HPDE6-E6E7 (cell line): ENCODE measurements around the gene IDI2.
"Not testable (repeated sequence)": the region's sequence is repeated elsewhere in the genome, so short reads cannot be mapped to it uniquely, and the experiment has no call there.

ENCODE experiments used
- DNase-seq: peaks from one replicate; pipeline ENCODE4 v3.0.0; 2011; ENCODE audit warnings: missing footprints; ENCODE audit errors: extremely low spot score

IDI2 gene

GRCh38 chr10:1025683-1026082 is at the start of gene IDI2:
Gene IDI2 (minus strand): TSS chr10:1025859. CDS start chr10:1024723, 1,136 bp downstream.
- DNase-seq: no peak

GRCh38 chr10:1074748-1075308 is 49.2 kb upstream of the IDI2 start:
- DNase-seq: no peak

GRCh38 chr10:1074052-1074747 is 48.5 kb upstream of the IDI2 start:
- no peak for DNase-seq

- DNase-seq: no peak
Measured at GRCh38 chr10:1070919-1071318, 45.3 kb upstream of the IDI2 start.

GRCh38 chr10:1068380-1069361 is 43.0 kb upstream of the IDI2 start:
- DNase-seq: no peak

- DNase-seq: not testable (repeated sequence)
Measured at GRCh38 chr10:1066734-1067133, 41.1 kb upstream of the IDI2 start.

GRCh38 chr10:1064964-1065247 is 39.2 kb upstream of the IDI2 start:
- no peak for DNase-seq

GRCh38 chr10:1063232-1063865 is 37.7 kb upstream of the IDI2 start:
- DNase-seq: no peak

- no peak for DNase-seq
Measured at GRCh38 chr10:1061930-1062774, 36.5 kb upstream of the IDI2 start.

GRCh38 chr10:1059902-1060301 is 34.2 kb upstream of the IDI2 start:
- no peak for DNase-seq

- DNase-seq: no peak
Measured at GRCh38 chr10:1058017-1058416, 32.4 kb upstream of the IDI2 start.

GRCh38 chr10:1057106-1057657 is 31.5 kb upstream of the IDI2 start:
- DNase-seq: no peak

- DNase-seq: no peak
Measured at GRCh38 chr10:1056326-1057105, 30.9 kb upstream of the IDI2 start, which contains the start of gene WDR37. Gene WDR37 (plus strand): TSS chr10:1056385. CDS start chr10:1072156, 15,771 bp downstream.

- no peak for DNase-seq
Measured at GRCh38 chr10:1054684-1055083, 29.0 kb upstream of the IDI2 start.

GRCh38 chr10:1050554-1050953 is 24.9 kb upstream of the IDI2 start:
- DNase-seq: no peak

- no peak for DNase-seq
Measured at GRCh38 chr10:1050145-1050544, 24.5 kb upstream of the IDI2 start.

- DNase-seq: no peak
Measured at GRCh38 chr10:1049425-1049958, 23.8 kb upstream of the IDI2 start.

GRCh38 chr10:1048732-1049424 is 23.2 kb upstream of the IDI2 start, which contains the start of gene IDI1:
Gene IDI1 (minus strand): TSS chr10:1049119. CDS start chr10:1049003, 116 bp downstream.
- peak; percentile 52 for DNase-seq

- no peak for DNase-seq
Measured at GRCh38 chr10:1048349-1048731, 22.7 kb upstream of the IDI2 start.
